Right lobe of liver (tissue), 6 donors: Measurements from ENCODE around the gene BORCS8. TPM values are rescaled to one million over a fixed set of nuclear protein-coding genes. Genes with fewer than 3 reads are reported as not detected.
"Not testable (repeated sequence)": the region's sequence is repeated elsewhere in the genome, so short reads cannot be mapped to it uniquely, and the experiment has no call there.

Experiments
- ATAC-seq, 4 donors: fragments of 200-7000 bp; cut with Tn5 transposase; one replicate each; pipeline ENCODE4 v1.9.1; 2020; ENCODE audit warnings: mild to moderate bottlenecking in 4 of 4, moderate library complexity in 4 of 4
- DNase-seq, 3 donors: peaks; one replicate each; pipeline ENCODE4 v3.0.0-alpha.2; 2020
- H3K27ac ChIP-seq, 3 donors: fragments of 200-600 bp; one replicate each; pipeline ENCODE4 v1.8.0; 2022
- H3K27me3 ChIP-seq, 2 donors: fragments of 200-600 bp; one replicate each; pipeline ENCODE4 v1.8.0; 2022
- H3K36me3 ChIP-seq, 4 donors: fragments of 200-600 bp; sonication (generic) in 1 of 4; one replicate each; pipeline versions ENCODE4 v1.5.1 to v1.8.0; 2017 to 2022; ENCODE audit warnings: control low read depth in 1 of 4
- H3K4me1 ChIP-seq, 4 donors: fragments of 200-600 bp; sonication (generic) in 1 of 4; one replicate each; pipeline versions ENCODE4 v1.5.1 to v1.8.0; 2017 to 2022; ENCODE audit warnings: control low read depth in 1 of 4
- H3K4me3 ChIP-seq, 3 donors: fragments of 200-600 bp; one replicate each; pipeline ENCODE4 v1.8.0; 2022
- H3K9me3 ChIP-seq, 4 donors: fragments of 200-600 bp; sonication (generic) in 1 of 4; one replicate each; pipeline versions ENCODE4 v1.5.1 to v1.8.0; 2017 to 2022; ENCODE audit warnings: control low read depth in 1 of 4
- CTCF ChIP-seq, 4 donors: fragments of 200-600 bp in 3 of 4; fragments of 450-650 bp in 1 of 4; IDR thresholded peaks; one replicate each; pipeline versions ENCODE4 v1.5.1 to v1.8.0; 2016 to 2022; ENCODE audit warnings: antibody characterized with exemption in 4 of 4, mild to moderate bottlenecking in 2 of 4
- POLR2A ChIP-seq: fragments of 450-650 bp; IDR thresholded peaks from one replicate; pipeline ENCODE4 v1.6.1; 2017; ENCODE audit warnings: antibody characterized with exemption, mild to moderate bottlenecking
- WGBS: methylation state at CpG from one replicate; pipeline ENCODE4 v1.1.6; 2018; ENCODE audit warnings: low coverage, low lambda C conversion rate; ENCODE audit not compliant: insufficient coverage; ENCODE audit errors: missing lambda C conversion rate; 5-methylcytosine and 5-hydroxymethylcytosine counted together
- intact Hi-C, 2 donors: fragments of 100-400 bp; cut with DNase I; formaldehyde crosslinking; loops; one replicate each; pipeline versions ENCODE4 v1.11.2 to v1.14.1; 2022
- total RNA-seq, 6 experiments: library from RNA; depleted of rRNA in 2 of 6; stranded (reverse); fragments of >200 nt in 2 of 6; fragmentation: NEBNext Ultra II Directional in 3 of 6; extraction: Animal tissue kit (Norgen Biotek cat#: 25700) in 3 of 6; gene quantifications; one replicate each; pipeline versions ENCODE4 v1.1.0 to v1.2.4, GENCODE V29; 2016 to 2023
- donor health status: DM: no; HTN: yes; CAD: no.
- donor health status: DM: no; HTN: no; CAD: no.
- donor health status: DM: no; HTN: no; CAD: no.
- donor health status: DM: no; HTN: yes; CAD: no.
- donor health status: DM: no; HTN: yes; CAD: no.

The BORCS8 gene
- total RNA-seq, 6 experiments from 2014 or later: 6.0 to 12.2 (median 9.8) TPM

GRCh38 chr19:19151418-19151817 lies 40.5 kb downstream of the BORCS8 start:
- Histone ChIP-seq H3K36me3 (no peaks in the 10 kb centered on the region), H3K27me3 (no peaks in the 10 kb centered on the region)
- intact Hi-C loops: no loop called here

DNA sequence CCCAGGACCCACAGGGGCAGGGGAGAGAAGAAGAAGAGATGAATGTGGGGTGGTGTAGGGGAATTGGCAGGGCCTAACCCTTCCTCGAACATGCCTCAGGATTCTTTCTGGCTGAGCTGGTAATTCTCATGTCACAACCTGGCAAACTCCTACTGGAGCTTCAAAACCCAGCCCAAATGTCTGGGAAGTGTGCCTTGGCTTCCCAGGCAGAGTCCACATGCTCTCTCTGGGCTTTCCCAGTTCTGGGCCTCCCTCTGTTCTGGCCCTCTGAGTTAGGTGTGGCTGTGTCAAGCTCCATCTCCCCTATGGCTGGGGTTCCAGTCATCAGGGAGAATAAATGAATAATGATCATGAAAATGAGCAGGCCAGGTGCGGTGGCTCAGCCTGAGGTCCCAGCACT lies 42.5 kb downstream of the BORCS8 start:
- intact Hi-C loops: no loop called here
- ATAC-seq: no peak
- Histone ChIP-seq H3K36me3 (no peaks in the 10 kb centered on the region), H3K27ac (no peak overlapping the region), H3K4me3 (no peak overlapping the region), H3K27me3 (no peaks in the 10 kb centered on the region), H3K9me3 (no peaks in the 10 kb centered on the region), H3K4me1 (no peaks in the 10 kb centered on the region)
- DNase-seq: no peak
- TF ChIP-seq POLR2A: no peak
- TF ChIP-seq CTCF (IDR thresholded peaks at IDR 0.05): no peak
- WGBS: 75% methylated on average over 1 of the region's 2 CpGs

More at GRCh38 chr19:19151418-19151817, 40.5 kb downstream of the BORCS8 start:
- H3K4me3 ChIP-seq: no peak overlapping the region
- no peaks in the 10 kb centered on the region for H3K4me1 ChIP-seq
- TF ChIP-seq CTCF (IDR thresholded peaks at IDR 0.05) (no peak), POLR2A (no peak)
- no peaks in the 10 kb centered on the region for H3K9me3 ChIP-seq
- no CpG with 5 or more reads among the region's 11 CpGs for WGBS
- ATAC-seq (no peak), DNase-seq (no peak)
- no peak overlapping the region for H3K27ac ChIP-seq

- H3K9me3 ChIP-seq, H3K27ac ChIP-seq, intact Hi-C loops, ATAC-seq, H3K36me3 ChIP-seq, H3K27me3 ChIP-seq, H3K4me3 ChIP-seq, H3K4me1 ChIP-seq, DNase-seq: not testable (repeated sequence)
- 86% methylated on average over 6 of the region's 8 CpGs for WGBS
Observed at GRCh38 chr19:19148504-19148903, 43.4 kb downstream of the BORCS8 start.

DNA sequence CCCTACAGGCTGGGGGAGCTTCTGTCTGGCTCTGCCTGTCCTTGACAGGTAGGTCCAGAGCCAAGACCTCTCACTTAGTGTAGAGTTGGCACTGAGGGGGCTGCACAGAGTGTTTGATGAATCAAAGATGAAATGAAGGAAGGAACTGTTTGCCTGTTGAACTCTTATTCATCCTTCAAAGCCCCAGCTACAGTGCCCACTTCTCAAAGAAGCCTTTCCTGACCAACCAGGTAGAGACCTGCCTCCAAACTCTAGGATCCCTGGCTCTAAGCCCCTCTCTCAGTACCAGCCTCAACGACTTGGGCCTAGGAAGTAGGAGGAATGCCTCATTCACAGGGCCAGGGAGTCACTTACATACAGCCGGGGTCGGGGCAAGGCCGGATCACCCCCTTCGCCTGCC lies 44.6 kb downstream of the BORCS8 start:
- intact Hi-C loops: no loop called here
- TF ChIP-seq POLR2A (no peak), CTCF (IDR thresholded peaks at IDR 0.05) (no peak)

GRCh38 chr19:19146865-19147264 lies 45.1 kb downstream of the BORCS8 start:
- H3K9me3 ChIP-seq: no peaks in the 10 kb centered on the region
- intact Hi-C loops: no loop called here
- no peak overlapping the region for H3K4me3 ChIP-seq
- no peak overlapping the region for H3K27ac ChIP-seq
- no peak for TF ChIP-seq CTCF (IDR thresholded peaks at IDR 0.05)
- TF ChIP-seq POLR2A: no peak
- no peak for ATAC-seq
- DNase-seq: no peak
- H3K36me3 ChIP-seq: no peaks in the 10 kb centered on the region
- WGBS: 76% methylated on average over 3 of the region's 7 CpGs
- H3K27me3 ChIP-seq: no peaks in the 10 kb centered on the region
- H3K4me1 ChIP-seq: no peaks in the 10 kb centered on the region

More for the DNA sequence above, 44.6 kb downstream of the BORCS8 start:
- H3K27me3 ChIP-seq: no peaks in the 10 kb centered on the region
- H3K4me1 ChIP-seq: no peaks in the 10 kb centered on the region
- H3K9me3 ChIP-seq: no peaks in the 10 kb centered on the region
- ATAC-seq: no peak
- no peak overlapping the region for H3K27ac ChIP-seq
- no peak for DNase-seq
- no CpG with 5 or more reads among the region's 5 CpGs for WGBS
- no peak overlapping the region for H3K4me3 ChIP-seq
- no peaks in the 10 kb centered on the region for H3K36me3 ChIP-seq
